Forelimb muscle (tissue), 1 donor: ENCODE results near the gene SMG6. TPM values are rescaled to one million over a fixed set of nuclear protein-coding genes. Genes with fewer than 3 reads are reported as not detected.

Experiments used
- DNase-seq: peaks from one replicate; pipeline ENCODE4 v3.0.0-alpha.2; 2013; ENCODE audit warnings: low read depth
- polyA plus RNA-seq: library from polyadenylated mRNA; unstranded; fragments of 120-200 nt; gene quantifications from one replicate; pipeline ENCODE4 v1.2.1, GENCODE V29; 2013; ENCODE audit not compliant: insufficient read length

The SMG6 gene
- polyA plus RNA-seq, 1 donor = 16.5 TPM

DNA sequence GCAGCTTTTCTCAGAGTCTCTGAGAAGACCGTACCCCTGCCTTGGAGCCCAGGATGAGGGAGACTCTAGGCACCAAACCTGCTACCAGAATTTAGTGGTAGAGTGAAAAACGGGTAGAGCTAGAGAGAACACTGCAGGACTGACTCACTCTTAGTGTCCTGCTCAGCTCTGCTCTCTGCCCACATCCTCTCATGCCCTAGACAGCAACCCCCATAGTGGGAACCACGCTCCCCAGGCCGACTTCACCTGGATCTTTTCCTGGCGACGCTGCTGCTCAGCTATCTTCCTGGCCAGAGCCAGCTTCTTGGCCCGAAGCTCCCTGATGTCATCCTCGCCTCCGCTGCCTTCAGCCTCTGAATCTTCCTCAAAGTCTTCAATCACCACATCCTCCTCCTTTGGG, 222.0 kb downstream of the SMG6 start:
- no peak for DNase-seq

DNA sequence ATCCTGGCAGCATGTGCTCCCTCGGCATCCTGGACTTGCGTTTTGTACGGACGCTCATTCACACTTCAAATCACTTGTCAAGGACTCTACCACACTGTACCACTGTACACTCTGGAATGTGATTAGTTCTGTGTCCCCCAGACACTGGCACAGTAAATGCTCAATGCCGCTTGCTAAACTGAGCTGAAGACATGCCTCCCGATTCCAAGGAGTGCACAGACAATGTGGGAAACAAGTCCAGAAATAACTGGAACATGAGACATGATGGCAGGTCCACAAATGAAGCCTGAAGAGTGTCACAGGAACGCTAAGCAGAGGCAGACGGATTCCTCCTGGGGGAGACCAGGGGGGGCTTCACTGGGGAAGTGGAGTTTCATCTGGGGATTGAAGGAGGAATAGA, 226.5 kb downstream of the SMG6 start:
- DNase-seq = no peak

DNA sequence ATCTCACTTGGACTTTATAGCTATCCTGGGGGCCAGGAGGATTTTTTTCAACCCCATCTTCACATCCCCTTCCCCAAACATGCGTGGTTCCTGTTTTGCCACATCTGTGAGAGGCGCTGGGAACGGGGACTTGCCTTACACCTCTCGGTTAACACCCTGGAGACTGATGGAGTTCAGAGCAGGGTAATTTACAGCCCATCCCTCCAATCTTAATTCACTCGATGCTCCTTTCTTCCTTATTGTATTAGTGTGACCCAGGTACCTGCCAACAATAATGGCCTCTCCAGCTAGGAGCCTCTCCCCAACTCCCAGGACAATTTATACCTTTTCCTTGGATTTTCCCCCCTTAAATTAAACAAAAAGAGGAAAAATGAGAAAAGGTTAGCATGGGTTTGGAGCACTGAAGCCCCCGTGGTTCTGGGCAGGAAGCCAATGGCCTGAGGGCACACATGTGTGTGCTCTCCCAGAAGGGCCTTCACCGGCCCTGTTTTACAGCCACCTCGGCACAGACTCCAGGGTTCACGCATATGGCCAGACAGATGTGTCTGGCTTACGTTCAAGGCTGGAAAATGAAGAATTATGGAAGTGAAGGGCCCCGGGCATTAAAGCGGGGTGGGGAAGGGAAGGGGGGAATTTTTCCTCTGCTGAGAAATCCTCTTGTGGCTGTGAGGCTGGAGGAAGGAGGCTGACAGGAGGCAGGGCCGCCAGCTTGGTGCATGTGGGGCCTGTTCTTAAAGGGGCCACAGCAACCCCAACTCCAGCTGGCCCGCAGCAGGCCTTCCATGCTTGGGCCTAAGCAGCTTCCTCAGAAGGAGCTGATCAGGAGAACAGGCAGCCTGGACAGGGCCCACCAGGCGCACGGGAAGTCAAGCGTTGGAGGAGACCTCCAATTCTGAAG, 227.2 kb downstream of the SMG6 start:
- DNase-seq = no peak

DNA sequence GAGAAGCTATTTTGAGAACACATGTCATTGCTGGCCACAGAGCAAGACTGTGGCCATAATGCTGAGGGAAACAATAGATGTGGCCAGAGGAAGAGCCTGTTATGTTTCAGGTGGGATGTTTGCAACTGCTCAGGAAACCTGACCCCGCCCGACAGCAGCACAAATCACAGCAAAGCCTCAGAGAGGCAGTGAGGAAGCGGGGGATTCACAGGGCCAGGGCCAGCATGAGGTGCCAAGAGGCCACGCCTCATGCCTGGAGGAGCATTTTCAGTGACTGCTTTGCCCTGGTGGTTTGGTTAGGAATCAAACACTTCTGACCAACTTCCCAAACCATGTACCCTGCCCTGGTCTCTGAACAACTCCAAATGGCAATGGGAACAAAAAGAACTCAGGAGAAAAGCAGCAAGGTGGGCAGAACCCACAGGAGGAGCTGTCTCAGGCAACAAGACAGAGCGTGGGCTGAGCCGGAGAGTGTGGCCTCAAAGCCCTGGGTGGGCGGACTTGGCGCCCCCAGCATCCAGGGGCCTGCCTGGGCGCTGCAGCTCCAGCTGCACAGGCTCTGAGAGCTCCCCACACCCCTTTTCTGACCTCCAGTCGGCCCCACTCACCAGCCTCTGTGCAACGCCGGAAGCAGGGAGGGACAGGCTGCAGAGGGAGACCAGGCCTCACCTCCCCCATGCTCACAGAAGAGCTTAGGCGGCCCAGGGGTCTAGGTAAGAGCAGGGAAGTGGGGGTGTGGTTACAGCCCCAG, 228.1 kb downstream of the SMG6 start:
- no peak for DNase-seq

DNA sequence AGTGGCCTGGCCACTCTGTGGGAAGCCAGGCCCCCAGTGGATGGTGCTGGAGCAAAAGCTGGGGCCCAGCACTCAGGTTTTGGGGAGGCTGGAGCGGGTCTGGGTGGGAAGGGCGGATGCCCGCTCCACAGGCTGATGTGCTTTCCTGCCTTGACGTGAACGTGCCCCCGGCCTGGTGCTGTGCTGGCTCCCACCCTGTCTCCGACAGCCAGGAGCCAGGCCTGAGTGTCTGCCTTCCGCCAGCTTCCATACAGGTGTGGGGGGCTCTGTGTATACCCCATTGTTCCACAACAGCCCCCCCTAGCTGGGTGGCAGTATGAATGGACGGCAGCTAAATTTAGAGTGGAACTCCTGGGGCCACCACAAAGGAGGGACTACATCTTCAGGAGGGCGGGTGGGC, 228.7 kb downstream of the SMG6 start:
- DNase-seq = no peak

DNA sequence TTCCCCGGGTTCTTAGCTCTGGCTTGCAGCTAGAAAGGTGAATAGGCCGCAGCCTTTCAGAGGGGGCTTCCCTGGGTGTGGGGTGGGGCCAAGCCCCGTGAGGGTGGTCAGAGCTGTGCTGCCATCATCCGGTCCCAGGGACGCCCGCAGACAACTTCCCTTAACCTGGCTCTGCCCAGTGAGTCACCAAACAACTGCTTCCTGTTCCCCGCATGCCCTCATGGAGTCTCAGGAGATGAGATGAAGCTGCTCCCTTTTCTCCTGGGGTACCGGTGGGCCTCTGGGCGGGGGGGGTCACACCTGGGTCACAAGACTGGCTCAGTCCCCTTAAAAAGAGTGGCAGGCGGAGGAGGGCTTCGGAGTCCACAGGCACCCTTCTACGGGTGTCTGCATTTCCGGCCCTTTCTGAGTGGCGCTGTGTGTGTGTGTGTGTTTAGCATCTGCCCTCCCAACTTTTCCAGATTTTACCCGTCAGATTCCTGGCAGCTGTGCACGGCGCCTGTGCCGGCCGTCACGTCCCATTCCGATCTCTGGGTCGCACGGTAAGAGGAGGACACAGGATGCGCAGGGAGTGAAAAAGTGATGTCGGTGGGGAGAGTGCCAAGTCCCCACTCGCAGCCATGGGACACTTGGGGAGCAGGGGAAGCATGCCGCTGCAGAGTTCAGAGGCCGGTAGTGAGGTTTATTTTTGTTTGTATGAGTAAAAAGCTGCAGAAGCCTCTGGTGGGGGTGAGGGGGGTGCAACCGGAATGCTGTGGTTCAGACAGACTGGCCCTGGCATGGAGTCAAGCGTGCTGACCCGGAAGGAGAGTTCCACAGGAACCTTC, 231.9 kb downstream of the SMG6 start:
- no peak for DNase-seq

DNA sequence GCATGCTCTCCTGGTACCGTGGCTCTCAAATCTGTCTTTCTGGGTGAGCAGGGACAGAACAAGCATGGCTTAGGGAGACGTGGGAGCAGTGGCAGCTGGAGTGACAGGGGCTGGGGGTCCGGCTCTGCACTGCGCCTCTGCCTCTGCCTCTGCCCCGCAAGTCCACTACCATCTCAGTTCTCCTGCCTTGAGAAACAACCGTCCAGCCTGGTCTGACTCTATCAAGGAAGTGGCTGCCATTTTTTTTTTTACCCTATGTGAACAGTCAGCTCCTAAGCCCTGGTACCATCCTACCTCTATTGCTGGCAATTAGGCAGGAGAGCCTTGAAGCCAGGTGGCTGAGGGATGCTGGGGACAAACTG, 232.6 kb downstream of the SMG6 start:
- no peak for DNase-seq

DNA sequence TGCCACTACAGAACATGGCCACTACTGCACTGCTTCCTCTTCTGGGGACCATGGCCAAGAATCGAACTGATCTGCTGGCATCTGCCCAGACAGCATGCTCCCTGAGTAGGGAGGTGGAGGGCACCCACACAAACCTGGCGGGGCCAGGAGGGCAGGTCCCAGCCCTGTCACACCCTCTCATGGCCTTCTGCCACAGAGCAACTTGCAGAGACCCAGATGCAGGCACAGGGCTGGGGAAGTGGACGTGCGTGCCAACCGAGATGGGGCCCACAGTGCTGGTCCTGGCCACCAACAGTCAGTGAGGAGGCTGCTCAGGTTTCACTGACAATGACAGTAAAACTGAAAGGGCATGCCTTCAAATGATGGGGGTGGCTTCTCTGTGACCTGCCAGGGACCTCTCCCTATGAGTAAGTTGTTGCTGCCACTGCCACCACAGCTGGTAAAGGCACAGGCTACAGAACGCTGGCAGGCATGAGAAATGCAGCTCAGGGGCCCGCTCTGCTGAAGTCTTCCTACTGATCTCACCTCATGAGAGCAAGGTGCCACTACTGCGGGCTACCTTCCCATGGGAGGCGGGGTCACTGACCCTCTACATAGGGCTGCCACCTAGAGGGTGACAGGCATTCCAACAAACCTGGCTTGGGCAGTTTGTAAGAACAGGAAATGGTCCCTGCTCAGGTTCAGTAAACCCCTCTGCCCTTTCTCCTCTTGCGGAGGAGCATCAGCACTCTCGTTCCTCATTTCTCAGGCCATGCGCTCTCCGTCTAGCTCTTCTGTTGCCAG, 233.2 kb downstream of the SMG6 start:
- no peak for DNase-seq

DNA sequence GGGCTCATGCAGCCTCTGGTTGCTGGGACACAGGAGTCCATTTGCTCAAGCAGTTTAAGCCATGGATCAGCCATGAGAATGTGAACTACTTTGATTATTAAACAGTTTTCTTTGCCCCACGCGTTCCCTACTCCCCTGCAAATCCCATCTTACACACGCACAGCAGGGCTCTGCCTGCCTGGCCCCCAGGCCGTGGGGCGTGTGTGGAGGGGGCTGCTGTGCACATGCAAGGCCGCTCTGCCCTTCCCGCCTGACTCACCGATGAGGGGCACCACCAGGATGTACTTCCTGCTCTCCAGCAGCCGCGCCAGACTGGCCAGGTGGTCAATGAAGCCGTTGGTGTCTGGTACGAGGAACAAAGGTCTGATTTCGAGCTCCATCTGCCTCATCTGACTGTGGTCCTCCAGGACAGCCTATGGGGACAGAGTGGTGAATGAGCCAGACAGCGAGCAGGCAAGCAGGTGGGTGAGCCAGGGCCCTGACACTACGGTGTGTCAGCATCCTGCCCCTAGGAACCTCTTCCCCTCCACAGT, 235.0 kb downstream of the SMG6 start:
- no peak for DNase-seq

DNA sequence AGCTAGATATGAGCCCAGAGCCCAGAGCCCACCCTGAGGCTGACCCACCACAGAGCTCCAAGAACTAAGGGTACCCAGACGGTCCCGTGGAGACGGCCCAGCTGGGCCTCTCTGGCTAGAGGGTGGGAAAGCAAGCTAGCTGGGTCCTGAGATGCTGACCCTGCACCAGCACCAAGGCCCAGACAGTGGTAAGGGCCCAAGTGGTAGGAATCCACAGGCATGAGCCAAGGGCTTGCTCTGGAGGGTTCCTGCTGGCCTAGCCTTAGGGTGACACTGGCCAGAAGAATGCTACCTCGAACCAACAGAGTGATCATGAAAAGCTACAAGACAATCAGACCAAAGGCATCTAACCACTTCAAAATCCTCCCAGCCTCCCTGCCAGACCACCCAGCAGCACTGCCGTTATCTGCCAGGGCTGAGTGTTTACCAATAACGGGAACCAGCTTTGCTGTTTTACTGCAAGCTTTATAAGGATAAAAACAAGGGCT, 235.5 kb downstream of the SMG6 start:
- no peak for DNase-seq

DNA sequence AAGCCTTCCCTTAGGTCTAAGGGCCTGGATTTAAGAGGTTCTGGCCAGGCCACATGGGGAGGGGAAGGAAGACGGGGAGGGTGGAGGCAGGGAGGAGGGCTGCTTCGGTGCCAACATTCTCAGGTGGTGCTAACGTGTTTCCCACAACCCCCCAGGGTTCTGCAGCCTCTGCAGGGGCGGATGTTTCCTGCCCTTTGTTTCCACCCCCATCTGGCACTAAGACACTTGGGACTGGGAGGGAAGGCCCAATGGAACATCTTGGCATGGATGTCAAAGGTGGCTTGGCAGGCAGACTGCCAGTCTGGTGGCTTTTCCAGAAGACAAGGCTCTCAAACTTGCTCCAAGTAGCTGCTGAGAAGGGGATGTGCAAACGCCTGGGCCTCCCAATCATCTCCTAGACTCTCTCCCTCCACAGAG, 236.0 kb downstream of the SMG6 start:
- DNase-seq = no peak

DNA sequence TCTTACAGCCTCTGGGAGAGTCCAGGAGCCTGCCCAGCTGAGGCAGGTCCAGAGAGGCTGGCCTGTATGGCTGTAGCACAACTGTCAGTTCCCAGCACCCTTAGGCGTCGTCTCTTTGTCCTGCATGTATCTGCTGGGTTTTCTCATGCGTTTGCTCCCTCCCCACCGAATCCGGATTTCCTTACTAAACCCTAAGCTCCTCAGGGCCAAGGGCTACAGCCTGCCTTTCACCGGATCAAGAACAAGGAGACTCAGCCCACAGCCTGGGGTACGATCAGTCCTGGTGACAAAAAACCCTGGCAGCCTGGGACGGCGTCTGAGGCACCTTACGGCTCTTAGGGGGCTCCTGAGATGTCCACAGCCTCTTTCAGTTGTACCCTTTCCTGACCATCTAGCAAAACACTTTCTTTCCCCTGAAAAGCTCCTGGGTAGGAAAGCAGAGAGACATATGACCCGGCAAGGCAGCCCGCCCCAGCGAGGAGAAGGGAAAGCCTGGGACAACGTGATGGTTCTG, 236.5 kb downstream of the SMG6 start:
- no peak for DNase-seq

DNA sequence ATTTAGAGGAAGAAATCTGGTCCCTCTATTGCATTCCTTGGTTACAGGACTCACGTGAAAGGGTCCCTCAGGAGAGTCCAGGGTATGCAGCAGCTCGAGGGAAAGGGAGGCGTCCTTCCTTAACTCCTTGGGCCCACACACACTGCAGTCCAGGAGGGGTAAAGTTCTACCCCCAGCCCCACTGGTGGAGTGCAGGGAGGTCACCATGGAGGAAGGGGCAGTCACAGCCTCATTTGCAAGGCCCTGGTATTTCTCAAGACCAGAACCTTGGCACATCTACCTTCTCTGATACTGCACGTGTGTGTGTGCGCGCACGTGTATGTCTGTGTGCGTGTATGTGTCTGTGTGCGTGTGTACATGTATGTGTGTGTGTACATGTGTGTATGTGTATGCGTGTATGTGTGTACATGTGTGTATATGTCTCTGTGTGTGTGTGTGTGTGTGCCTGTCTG, 237.6 kb downstream of the SMG6 start:
- DNase-seq = no peak

DNA sequence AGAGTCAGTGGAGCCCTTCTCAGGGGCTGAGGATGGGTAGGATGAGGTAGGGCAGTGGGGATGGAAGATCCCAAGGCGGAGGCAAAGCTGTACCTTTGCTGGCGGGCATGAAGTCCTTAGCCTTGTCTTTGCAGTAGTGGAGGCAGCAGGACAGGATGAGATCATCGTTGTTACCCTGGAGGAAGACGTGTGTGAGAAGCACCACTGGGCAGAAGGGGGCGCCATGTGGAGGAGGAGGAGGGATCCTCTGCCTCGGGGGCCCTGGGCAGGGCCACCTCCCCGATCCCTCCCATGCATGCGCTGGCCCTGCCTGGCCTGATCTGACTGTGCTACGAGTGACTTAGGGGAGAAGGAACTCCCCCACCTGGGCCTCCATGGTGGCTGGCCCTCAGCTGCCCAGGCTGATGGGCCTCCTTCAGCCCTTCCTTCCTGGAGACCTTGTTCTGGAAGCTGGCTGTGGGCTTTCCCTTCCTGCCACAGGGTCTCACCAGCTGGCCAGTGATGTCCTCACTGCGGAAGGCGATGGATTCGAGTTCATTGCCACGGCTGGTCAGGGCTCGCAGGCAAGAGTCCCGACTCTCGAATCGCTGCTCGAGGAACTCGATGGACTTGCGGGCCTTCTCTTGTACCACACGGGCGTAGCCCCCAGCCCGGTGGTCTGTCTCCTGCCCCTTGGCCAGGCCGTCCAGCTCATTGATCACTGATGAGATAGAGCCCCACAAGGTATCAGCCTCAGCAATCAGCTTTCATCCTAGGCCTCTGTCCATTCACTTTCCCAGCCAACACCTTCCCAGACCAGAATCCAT, 238.4 kb downstream of the SMG6 start:
- DNase-seq = no peak

DNA sequence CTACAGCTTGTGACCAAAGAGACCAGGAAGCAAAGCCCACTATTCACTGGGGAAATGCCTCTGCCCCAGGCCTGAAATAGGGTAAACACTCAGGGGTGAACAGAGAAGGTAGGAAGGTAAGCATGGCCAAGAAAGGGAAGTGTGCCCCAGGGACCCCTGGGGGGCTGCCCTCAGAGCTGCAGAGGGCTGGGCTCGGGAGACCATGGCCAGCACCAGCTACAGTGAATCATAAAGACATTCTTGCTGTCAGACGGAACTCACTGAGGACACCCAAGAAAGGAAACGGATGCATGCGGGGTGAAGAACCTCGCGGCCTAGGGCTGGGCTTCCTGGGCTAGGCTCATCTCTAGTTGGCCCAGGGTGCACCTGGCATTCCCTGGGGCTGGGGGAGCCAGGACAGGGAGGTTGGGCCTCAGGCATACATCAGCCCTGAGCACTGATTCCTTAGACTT, 239.0 kb downstream of the SMG6 start:
- DNase-seq = no peak

DNA sequence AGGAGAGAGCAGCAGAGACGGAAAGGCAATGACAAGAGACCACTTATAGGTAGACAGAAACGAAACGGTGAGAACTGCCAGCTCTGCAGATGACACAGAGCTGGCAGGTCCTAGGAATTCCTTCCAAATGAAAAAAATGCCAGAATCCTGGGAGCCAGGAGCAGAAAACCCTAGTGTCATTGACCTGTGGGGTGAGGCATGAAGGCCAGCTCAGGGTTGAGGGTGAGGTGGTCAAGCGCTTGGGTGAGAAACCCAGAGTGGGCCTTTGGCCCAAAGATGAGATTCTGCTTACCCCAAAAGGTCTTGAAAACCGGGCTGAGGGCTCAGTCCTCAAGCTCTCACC, 239.5 kb downstream of the SMG6 start:
- no peak for DNase-seq

DNA sequence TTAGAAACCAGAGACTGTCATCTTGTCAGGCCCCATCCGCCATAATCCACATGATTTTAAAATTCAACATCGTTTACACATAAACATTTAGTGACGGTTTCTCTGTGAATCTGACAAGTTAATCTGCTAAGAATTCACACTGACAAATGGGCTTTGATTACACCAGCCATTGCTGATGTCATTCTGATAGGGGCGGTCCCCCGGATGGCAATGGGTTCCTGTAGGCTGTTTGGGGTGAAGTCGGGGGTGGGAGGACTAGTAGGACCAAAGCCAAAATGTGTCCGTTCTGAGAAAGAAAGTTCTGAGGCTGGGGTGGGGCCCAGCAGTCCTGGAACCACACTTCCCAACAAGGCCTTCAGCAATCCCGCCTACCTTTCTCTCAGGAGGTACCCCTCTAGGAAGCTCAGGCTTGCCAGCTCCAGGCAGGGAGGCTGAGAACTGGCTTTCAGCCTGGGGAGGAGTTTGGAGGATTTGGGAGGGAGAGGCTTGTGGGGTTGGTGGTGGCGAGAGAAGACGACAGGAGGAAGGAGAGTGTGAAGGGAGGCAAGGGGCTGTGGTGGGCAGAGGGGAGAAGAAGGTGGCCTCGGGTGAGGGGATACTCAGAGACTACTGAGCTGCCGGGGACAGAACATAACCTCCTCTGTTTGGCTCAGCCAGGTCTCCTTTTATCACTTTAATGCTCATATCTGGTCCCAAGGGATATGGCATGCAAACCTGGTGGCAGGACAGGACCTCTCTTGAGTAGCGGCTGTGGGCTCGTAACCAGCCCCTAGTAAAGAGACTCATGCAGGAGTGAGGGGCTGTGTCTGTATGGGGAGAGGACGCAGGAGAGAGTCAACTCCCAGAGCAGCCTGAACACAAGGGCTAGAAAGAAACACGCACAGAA, 240.1 kb downstream of the SMG6 start:
- DNase-seq = no peak

DNA sequence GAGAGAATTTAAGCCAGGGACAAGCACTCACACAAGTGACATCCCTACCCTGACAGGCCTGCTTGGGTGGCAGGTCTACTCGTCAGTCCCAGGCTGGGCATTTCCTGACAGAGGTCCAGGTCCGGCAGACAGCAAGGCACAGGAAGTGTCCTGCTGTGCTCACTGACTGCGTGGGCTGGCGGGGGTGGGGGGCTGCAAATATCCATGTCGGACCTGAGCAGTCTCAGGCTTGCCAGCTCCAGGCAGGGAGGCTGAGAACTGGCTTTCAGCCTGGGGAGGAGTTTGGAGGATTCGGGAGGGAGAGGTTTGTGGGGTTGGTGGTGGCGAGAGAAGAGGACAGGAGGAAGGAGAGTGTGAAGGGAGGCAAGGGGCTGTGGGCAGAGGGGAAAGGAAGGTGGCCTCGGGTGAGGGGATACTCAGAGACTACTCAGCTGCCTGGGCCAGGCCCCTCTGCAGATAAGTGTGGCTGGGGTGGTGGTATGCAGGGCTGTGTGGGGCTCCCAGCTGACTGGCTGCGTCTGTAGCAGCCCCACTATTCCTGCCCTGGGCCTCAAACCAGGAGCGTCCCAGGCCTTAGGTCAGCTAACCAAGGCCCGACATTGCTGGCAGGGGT, 240.9 kb downstream of the SMG6 start:
- DNase-seq = no peak
